Neural cell (in vitro differentiated cells): ENCODE results near the gene GCK. TPM values are rescaled to one million over a fixed set of nuclear protein-coding genes. Genes with fewer than 3 reads are reported as not detected.

Source experiments
- H2AFZ ChIP-seq: fragments of 200-600, 300-800 bp; sonication (generic), shearing (Covaris generic); 2 replicates; pipeline ENCODE4 v1.6.0; 2014; ENCODE audit warnings: low read depth, mild to moderate bottlenecking, antibody characterized with exemption, low read length, moderate library complexity
- H3F3A ChIP-seq: fragments of 200-600 bp; shearing (Covaris generic); 2 replicates; pipeline ENCODE4 v1.6.1; 2016; ENCODE audit warnings: mild to moderate bottlenecking, moderate library complexity, mixed read lengths, antibody characterized with exemption, low read length; ENCODE audit not compliant: insufficient read depth, poor library complexity, severe bottlenecking
- H3K27ac ChIP-seq: fragments of 200-600, 300-800 bp; sonication (generic), shearing (Covaris generic); 2 replicates; pipeline ENCODE4 v1.5.1; 2014; ENCODE audit warnings: mild to moderate bottlenecking, low read length, moderate library complexity
- H3K27me3 ChIP-seq: fragments of 300-800, 200-600 bp; sonication (generic), shearing (Covaris generic); 2 replicates; pipeline ENCODE4 v1.6.0; 2014; ENCODE audit warnings: mild to moderate bottlenecking, low read depth, low read length, moderate library complexity; ENCODE audit not compliant: insufficient read depth
- H3K36me3 ChIP-seq: fragments of 300-800, 200-600 bp; sonication (generic), shearing (Covaris generic); 2 replicates; pipeline ENCODE4 v1.5.1; 2014; ENCODE audit warnings: mild to moderate bottlenecking, antibody characterized with exemption, low read length, moderate library complexity; ENCODE audit not compliant: insufficient read depth
- H3K4me2 ChIP-seq: fragments of 300-800, 200-600 bp; sonication (generic), shearing (Covaris generic); 2 replicates; pipeline ENCODE4 v1.6.0; 2014; ENCODE audit warnings: mild to moderate bottlenecking, low read length
- H3K4me3 ChIP-seq: fragments of 300-800, 200-600 bp; sonication (generic), shearing (Covaris generic); 2 replicates; pipeline ENCODE4 v1.5.1; 2014; ENCODE audit warnings: mild to moderate bottlenecking, low read length, moderate library complexity
- H3K79me2 ChIP-seq: fragments of 200-600 bp; shearing (Covaris generic); replicated peaks from 2 replicates; pipeline ENCODE4 v1.6.0; 2014; ENCODE audit warnings: mild to moderate bottlenecking, low read length, moderate library complexity; ENCODE audit not compliant: insufficient read depth
- H3K9ac ChIP-seq: fragments of 300-800, 200-600 bp; sonication (generic), shearing (Covaris generic); 2 replicates; pipeline ENCODE4 v1.6.1; 2016; ENCODE audit warnings: mild to moderate bottlenecking, low read length, mixed read lengths
- H3K9me2 ChIP-seq: fragments of 200-600 bp; shearing (Covaris generic); 2 replicates; pipeline ENCODE4 v1.6.1; 2016; ENCODE audit warnings: mild to moderate bottlenecking, low read length, mixed read lengths; ENCODE audit not compliant: insufficient read depth
- H3K9me3 ChIP-seq: fragments of 200-600, 300-800 bp; sonication (generic), shearing (Covaris generic); 2 replicates; pipeline ENCODE4 v1.6.1; 2016; ENCODE audit warnings: mild to moderate bottlenecking, mixed run types, low read length, moderate library complexity, mixed read lengths
- H4K20me1 ChIP-seq: fragments of 200-600 bp; shearing (Covaris generic); 2 replicates; pipeline ENCODE4 v1.6.1; 2016; ENCODE audit warnings: mild to moderate bottlenecking, mixed run types; ENCODE audit not compliant: insufficient read depth
- EP300 ChIP-seq: fragments of 450-650 bp; conservative IDR thresholded peaks from 2 replicates; pipeline ENCODE4 v1.6.1; 2014; ENCODE audit warnings: antibody characterized with exemption, mild to moderate bottlenecking, moderate library complexity; ENCODE audit not compliant: poor library complexity, severe bottlenecking
- EZH2 ChIP-seq: fragments of 200-600, 300-800 bp; shearing (Covaris generic), sonication (generic); IDR thresholded peaks from 2 replicates; pipeline ENCODE4 v1.6.1; 2014; ENCODE audit warnings: antibody characterized with exemption, low read length, borderline replicate concordance, mild to moderate bottlenecking; ENCODE audit not compliant: insufficient read depth, poor library complexity, severe bottlenecking
- MXI1 ChIP-seq: fragments of 450-650 bp; conservative IDR thresholded peaks from 2 replicates; pipeline ENCODE4 v1.6.1; 2014; ENCODE audit warnings: antibody characterized with exemption, mild to moderate bottlenecking; ENCODE audit not compliant: poor library complexity, severe bottlenecking
- POLR2AphosphoS5 ChIP-seq: IDR thresholded peaks from 2 replicates; pipeline ENCODE4 v1.6.1; 2012
- RAD21 ChIP-seq: fragments of 450-650 bp; conservative IDR thresholded peaks from 2 replicates; pipeline ENCODE4 v1.6.1; 2014; ENCODE audit warnings: antibody characterized with exemption, mild to moderate bottlenecking, moderate library complexity
- SMC3 ChIP-seq: fragments of 450-650 bp; conservative IDR thresholded peaks from 2 replicates; pipeline ENCODE4 v1.6.1; 2014; ENCODE audit warnings: antibody characterized with exemption, mild to moderate bottlenecking, moderate library complexity; ENCODE audit not compliant: poor library complexity
- TAF1 ChIP-seq: IDR thresholded peaks from 2 replicates; pipeline ENCODE4 v1.6.1; 2012; ENCODE audit warnings: low read depth
- polyA plus RNA-seq: library from polyadenylated mRNA; depleted of rRNA; stranded (reverse); fragments of >200 nt; gene quantifications from 2 replicates; pipeline ENCODE4 v1.2.3, GENCODE V29; 2014
- TF ChIP-seq, protein P1 (sequence below): fragments of 450-650 bp; IDR thresholded peaks from 2 replicates; pipeline ENCODE4 v1.5.1; 2014; ENCODE audit warnings: antibody characterized with exemption, mild to moderate bottlenecking, moderate library complexity; ENCODE audit not compliant: poor library complexity, severe bottlenecking
- TF ChIP-seq, protein P2 (sequence below): IDR thresholded peaks from 2 replicates; pipeline ENCODE4 v1.6.1; 2012; ENCODE audit warnings: borderline replicate concordance

The GCK gene
- polyA plus RNA-seq, 1 donor from 2014 or later = 7.4 TPM

DNA sequence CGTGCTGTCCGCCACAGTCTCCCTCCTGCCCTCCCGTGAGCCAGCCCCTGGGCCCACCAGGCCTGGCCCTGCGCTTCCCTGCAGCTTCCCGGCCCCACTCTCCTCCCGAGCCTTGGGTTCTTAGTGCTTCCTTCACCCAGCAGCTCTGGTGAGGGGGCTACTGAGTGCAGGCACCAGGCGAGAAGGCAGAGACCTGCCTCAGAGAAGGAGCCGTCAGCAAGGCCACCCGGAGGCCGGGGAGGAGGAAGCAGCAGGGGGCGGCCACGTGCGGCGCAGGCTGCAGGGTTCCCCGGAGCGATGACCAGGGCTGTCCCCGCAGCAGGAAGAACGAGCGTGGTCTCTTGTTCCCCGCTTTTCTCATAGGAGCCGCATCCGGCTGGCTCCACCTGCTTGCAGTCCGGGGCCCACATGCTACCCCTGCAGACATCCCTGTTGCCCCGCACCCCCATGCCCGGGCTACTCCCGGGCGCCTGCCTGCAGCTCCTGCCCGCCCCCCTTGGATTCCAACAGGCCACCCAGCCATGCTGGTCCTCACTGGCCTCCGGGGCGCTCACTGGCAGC is 32.1 kb upstream of the GCK start:
- no peaks in the 10 kb centered on the region for H3K36me3 ChIP-seq
- no peaks in the 10 kb centered on the region for H3K79me2 ChIP-seq
- no peak overlapping the region for H3K4me2 ChIP-seq
- TF ChIP-seq, protein P1, sequence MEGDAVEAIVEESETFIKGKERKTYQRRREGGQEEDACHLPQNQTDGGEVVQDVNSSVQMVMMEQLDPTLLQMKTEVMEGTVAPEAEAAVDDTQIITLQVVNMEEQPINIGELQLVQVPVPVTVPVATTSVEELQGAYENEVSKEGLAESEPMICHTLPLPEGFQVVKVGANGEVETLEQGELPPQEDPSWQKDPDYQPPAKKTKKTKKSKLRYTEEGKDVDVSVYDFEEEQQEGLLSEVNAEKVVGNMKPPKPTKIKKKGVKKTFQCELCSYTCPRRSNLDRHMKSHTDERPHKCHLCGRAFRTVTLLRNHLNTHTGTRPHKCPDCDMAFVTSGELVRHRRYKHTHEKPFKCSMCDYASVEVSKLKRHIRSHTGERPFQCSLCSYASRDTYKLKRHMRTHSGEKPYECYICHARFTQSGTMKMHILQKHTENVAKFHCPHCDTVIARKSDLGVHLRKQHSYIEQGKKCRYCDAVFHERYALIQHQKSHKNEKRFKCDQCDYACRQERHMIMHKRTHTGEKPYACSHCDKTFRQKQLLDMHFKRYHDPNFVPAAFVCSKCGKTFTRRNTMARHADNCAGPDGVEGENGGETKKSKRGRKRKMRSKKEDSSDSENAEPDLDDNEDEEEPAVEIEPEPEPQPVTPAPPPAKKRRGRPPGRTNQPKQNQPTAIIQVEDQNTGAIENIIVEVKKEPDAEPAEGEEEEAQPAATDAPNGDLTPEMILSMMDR = no peak
- TF ChIP-seq TAF1 (no peak), SMC3 (no peak), EZH2 (no peak), RAD21 (no peak), EP300 (no peak), POLR2AphosphoS5 (no peak), MXI1 (no peak)
- TF ChIP-seq, protein P2, sequence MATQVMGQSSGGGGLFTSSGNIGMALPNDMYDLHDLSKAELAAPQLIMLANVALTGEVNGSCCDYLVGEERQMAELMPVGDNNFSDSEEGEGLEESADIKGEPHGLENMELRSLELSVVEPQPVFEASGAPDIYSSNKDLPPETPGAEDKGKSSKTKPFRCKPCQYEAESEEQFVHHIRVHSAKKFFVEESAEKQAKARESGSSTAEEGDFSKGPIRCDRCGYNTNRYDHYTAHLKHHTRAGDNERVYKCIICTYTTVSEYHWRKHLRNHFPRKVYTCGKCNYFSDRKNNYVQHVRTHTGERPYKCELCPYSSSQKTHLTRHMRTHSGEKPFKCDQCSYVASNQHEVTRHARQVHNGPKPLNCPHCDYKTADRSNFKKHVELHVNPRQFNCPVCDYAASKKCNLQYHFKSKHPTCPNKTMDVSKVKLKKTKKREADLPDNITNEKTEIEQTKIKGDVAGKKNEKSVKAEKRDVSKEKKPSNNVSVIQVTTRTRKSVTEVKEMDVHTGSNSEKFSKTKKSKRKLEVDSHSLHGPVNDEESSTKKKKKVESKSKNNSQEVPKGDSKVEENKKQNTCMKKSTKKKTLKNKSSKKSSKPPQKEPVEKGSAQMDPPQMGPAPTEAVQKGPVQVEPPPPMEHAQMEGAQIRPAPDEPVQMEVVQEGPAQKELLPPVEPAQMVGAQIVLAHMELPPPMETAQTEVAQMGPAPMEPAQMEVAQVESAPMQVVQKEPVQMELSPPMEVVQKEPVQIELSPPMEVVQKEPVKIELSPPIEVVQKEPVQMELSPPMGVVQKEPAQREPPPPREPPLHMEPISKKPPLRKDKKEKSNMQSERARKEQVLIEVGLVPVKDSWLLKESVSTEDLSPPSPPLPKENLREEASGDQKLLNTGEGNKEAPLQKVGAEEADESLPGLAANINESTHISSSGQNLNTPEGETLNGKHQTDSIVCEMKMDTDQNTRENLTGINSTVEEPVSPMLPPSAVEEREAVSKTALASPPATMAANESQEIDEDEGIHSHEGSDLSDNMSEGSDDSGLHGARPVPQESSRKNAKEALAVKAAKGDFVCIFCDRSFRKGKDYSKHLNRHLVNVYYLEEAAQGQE = no peak
- H2AFZ ChIP-seq = no peak overlapping the region
- H3K9ac ChIP-seq = no peak overlapping the region
- no peak overlapping the region for H3K27ac ChIP-seq
- H3K27me3 ChIP-seq = no peaks in the 10 kb centered on the region
- no peak overlapping the region for H3K4me3 ChIP-seq
- H4K20me1 ChIP-seq = no peaks in the 10 kb centered on the region
- peaks cover 5% of the 10 kb centered on the region for H3K9me3 ChIP-seq
- H3F3A ChIP-seq = no peaks in the 10 kb centered on the region
- no peaks in the 10 kb centered on the region for H3K9me2 ChIP-seq

DNA sequence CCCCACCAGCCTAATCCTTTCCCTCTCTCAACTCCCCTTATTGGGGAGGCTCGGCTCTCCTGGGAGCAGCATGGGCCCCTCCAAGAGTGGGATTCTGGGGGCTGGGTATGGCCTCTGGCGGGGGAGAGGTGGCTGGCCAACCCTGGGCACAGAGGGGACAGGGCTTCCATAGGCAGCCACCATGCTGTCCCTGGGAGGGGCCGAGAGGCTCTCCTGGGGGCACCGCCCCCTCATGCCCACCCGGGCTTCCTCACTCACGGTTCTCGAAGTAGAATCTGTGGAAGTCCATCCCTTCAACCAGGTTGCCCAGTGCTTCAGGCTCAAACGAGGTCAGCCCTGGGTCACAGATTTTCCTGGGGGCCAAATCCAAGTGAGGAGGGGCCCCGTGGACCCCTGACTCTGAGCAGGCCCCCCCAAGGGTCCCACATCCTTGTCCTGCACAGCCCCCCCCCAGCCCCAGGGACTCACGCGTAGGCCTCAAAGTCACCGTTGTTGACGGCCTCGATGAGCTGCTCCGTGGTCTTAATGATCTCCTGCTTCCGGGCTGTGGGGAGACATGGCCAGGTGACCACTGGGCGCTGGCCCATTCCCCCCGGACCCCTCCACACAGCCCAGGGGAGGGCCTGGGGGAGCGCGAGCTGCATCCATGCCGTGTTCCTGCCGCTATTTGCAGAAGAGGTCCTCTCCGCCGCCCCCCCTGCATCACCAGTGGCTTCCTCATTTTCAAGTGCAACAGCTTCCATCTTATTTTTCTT is 31.3 kb upstream of the GCK start:
- H3K79me2 ChIP-seq = no peaks in the 10 kb centered on the region
- H3F3A ChIP-seq = no peaks in the 10 kb centered on the region
- no peaks in the 10 kb centered on the region for H3K27me3 ChIP-seq
- no peak overlapping the region for H3K4me2 ChIP-seq
- H3K9me3 ChIP-seq = peaks cover 5% of the 10 kb centered on the region
- no peak overlapping the region for H3K27ac ChIP-seq
- no peak overlapping the region for H2AFZ ChIP-seq
- H3K36me3 ChIP-seq = no peaks in the 10 kb centered on the region
- H3K4me3 ChIP-seq = no peak overlapping the region
- no peak overlapping the region for H3K9ac ChIP-seq
- H4K20me1 ChIP-seq = no peaks in the 10 kb centered on the region
- TF ChIP-seq RAD21 (no peak), POLR2AphosphoS5 (no peak), MXI1 (no peak), TAF1 (no peak), EZH2 (no peak), SMC3 (no peak), EP300 (no peak)
- TF ChIP-seq, protein P1 = no peak
- TF ChIP-seq, protein P2 = no peak
- H3K9me2 ChIP-seq = no peaks in the 10 kb centered on the region
